ENCODE results near the gene ILF3. TPM values are rescaled to one million over a fixed set of nuclear protein-coding genes. Genes with fewer than 3 reads are reported as not detected.
A peak's percentile ranks its signal among the peaks of the same experiment; 100 is the strongest.
"Not testable (repeated sequence)": the region's sequence is repeated elsewhere in the genome, so short reads cannot be mapped to it uniquely, and the experiment has no call there.

ILF3 gene
- total RNA-seq, 1 donor from 2014 or later, result 509 TPM

DNA sequence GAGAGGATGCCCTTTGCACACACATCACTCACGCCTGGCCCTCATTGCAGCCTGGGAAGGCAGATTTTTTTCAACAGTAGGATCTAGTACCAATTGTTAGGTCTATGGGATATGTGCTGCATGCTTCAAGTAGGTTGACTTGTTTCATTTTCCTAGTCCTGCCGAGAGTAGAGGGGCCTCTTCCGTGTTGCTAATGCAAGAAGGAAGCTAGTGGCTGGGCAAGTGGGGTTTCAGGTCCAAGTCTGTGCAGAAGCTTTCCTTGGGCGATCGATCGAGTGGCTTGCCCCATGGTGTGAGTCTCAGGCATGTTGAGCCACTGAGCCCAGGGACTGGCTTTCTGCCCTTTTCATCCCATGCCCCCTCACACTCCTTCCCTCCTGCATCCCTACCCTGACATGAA lies 13.7 kb downstream of the ILF3 start:
- H3K27ac Mint-ChIP-seq, result no peak overlapping the region
- no peak overlapping the region for H3K4me3 Mint-ChIP-seq (ENCODE audit: low read depth)
- H3K27me3 Mint-ChIP-seq (ENCODE audit: low read depth), result no peaks in the 10 kb centered on the region
- H3K9me3 Mint-ChIP-seq, result no peaks in the 10 kb centered on the region
- peaks cover 48% of the 10 kb centered on the region for H3K36me3 Mint-ChIP-seq (ENCODE audit: low read depth)
- peaks cover 14% of the 10 kb centered on the region for H3K4me1 Mint-ChIP-seq (ENCODE audit: low read depth)
- intact Hi-C loops (cut with micrococcal nuclease), result no loop called here
- DNase-seq (ENCODE audit: low spot score), result no peak

GRCh38 chr19:10669246-10669645 lies 15.1 kb downstream of the ILF3 start:
- H3K4me3 Mint-ChIP-seq (ENCODE audit: low read depth), result no peak overlapping the region
- peaks cover 10% of the 10 kb centered on the region for H3K4me1 Mint-ChIP-seq (ENCODE audit: low read depth)
- no peak for DNase-seq (ENCODE audit: low spot score)
- H3K27ac Mint-ChIP-seq, result no peak overlapping the region
- H3K36me3 Mint-ChIP-seq (ENCODE audit: low read depth), result peaks cover 59% of the 10 kb centered on the region
- intact Hi-C loops (cut with micrococcal nuclease), result no loop called here
- H3K9me3 Mint-ChIP-seq, result no peaks in the 10 kb centered on the region
- H3K27me3 Mint-ChIP-seq (ENCODE audit: low read depth), result no peaks in the 10 kb centered on the region

DNA sequence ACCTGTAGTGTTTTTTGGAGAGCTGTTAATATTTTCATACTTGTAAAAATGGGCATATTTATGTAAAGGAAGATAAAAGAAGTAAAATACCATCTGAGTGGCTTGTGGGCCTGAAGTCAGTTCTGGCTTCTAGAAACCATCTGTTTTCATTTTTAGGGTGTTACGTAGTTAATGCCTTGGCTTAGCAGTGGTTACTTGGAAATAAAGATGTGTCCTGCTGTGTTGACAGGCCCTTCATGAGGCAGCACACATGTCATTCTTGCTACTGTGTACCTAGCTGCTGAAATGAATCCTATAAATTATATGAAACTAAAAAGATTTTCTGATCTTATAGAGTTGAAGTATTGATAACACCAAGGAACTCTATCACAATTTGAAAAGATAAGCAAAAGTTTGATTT lies 16.0 kb downstream of the ILF3 start:
- Mint-ChIP-seq H3K27ac (no peak overlapping the region), H3K9me3 (no peaks in the 10 kb centered on the region), H3K36me3 (ENCODE audit: low read depth) (peaks cover 63% of the 10 kb centered on the region), H3K4me1 (ENCODE audit: low read depth) (peaks cover 10% of the 10 kb centered on the region), H3K4me3 (ENCODE audit: low read depth) (no peak overlapping the region), H3K27me3 (ENCODE audit: low read depth) (no peaks in the 10 kb centered on the region)
- no peak for DNase-seq (ENCODE audit: low spot score)
- intact Hi-C loops (cut with micrococcal nuclease), result no loop called here

- no peak for DNase-seq (ENCODE audit: low spot score)
- Mint-ChIP-seq H3K9me3 (no peaks in the 10 kb centered on the region), H3K27me3 (ENCODE audit: low read depth) (no peaks in the 10 kb centered on the region), H3K27ac (no peak overlapping the region), H3K36me3 (ENCODE audit: low read depth) (peaks cover 70% of the 10 kb centered on the region), H3K4me1 (ENCODE audit: low read depth) (peaks cover 10% of the 10 kb centered on the region), H3K4me3 (ENCODE audit: low read depth) (no peak overlapping the region)
- intact Hi-C loops (cut with micrococcal nuclease), result no loop called here
These were observed 17.0 kb downstream of the ILF3 start for GRCh38 chr19:10670876-10671804.

- intact Hi-C loops (cut with micrococcal nuclease); H3K27me3 Mint-ChIP-seq (ENCODE audit: low read depth); H3K4me1 Mint-ChIP-seq (ENCODE audit: low read depth); DNase-seq (ENCODE audit: low spot score); H3K9me3 Mint-ChIP-seq; H3K27ac Mint-ChIP-seq; H3K4me3 Mint-ChIP-seq (ENCODE audit: low read depth): not testable (repeated sequence)
- H3K36me3 Mint-ChIP-seq (ENCODE audit: low read depth), result peaks cover 66% of the 10 kb centered on the region
These were observed 17.8 kb downstream of the ILF3 start for GRCh38 chr19:10671922-10672321.

- H3K4me1 Mint-ChIP-seq (ENCODE audit: low read depth); H3K27ac Mint-ChIP-seq; H3K27me3 Mint-ChIP-seq (ENCODE audit: low read depth); intact Hi-C loops (cut with micrococcal nuclease); H3K4me3 Mint-ChIP-seq (ENCODE audit: low read depth); H3K9me3 Mint-ChIP-seq; DNase-seq (ENCODE audit: low spot score): not testable (repeated sequence)
- H3K36me3 Mint-ChIP-seq (ENCODE audit: low read depth), result peaks cover 77% of the 10 kb centered on the region
These were observed 21.1 kb downstream of the ILF3 start for GRCh38 chr19:10675214-10675613.

DNA sequence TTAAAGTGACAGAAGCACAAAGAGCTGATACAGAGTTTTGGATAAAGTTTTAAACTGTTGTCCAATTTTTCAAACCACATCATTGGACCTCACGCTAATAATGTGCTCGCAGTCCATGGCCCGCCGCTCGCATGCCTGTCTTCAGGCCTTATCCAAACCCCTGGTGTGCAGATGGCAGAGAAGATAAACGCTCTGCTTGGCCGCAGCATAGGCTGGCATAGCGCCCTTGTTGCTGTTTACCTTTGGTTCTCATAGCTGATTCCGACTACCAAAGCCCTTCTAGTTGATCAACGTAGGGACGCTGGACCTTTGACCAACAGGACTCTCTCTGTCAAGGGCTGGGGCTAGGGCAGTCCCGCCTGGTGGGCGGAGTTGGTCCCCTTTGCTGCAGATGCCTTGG lies 23.6 kb downstream of the ILF3 start:
- intact Hi-C loops (cut with micrococcal nuclease), result no loop called here
- Mint-ChIP-seq H3K27ac (no peak overlapping the region), H3K9me3 (no peaks in the 10 kb centered on the region), H3K27me3 (ENCODE audit: low read depth) (no peaks in the 10 kb centered on the region), H3K4me3 (ENCODE audit: low read depth) (no peak overlapping the region), H3K36me3 (ENCODE audit: low read depth) (peaks cover 78% of the 10 kb centered on the region), H3K4me1 (ENCODE audit: low read depth) (no peaks in the 10 kb centered on the region)
- no peak for DNase-seq (ENCODE audit: low spot score)

DNA sequence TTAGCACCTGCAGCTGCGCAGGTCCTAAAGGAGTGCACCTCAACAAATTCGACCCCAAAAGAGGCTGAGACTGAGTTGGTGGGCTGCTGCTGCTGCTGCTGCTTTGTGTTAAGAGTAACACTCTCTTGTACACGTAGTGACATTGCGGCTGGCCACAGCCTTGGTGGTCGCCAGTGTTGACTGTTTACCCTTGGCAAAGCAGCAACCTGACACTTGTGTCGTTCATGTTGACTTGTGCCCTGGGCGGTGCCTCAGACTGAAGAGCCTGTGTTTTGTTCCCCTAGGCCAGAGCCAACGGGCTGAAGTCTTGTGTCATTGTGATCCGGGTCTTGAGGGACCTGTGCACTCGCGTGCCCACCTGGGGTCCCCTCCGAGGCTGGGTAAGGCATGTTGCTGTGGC lies 24.7 kb downstream of the ILF3 start:
- DNase-seq (ENCODE audit: low spot score), result no peak
- Mint-ChIP-seq H3K27me3 (ENCODE audit: low read depth) (no peaks in the 10 kb centered on the region), H3K4me3 (ENCODE audit: low read depth) (no peak overlapping the region), H3K36me3 (ENCODE audit: low read depth) (peaks cover 75% of the 10 kb centered on the region), H3K27ac (no peak overlapping the region), H3K4me1 (ENCODE audit: low read depth) (no peaks in the 10 kb centered on the region), H3K9me3 (no peaks in the 10 kb centered on the region)
- intact Hi-C loops (cut with micrococcal nuclease), result no loop called here

DNA sequence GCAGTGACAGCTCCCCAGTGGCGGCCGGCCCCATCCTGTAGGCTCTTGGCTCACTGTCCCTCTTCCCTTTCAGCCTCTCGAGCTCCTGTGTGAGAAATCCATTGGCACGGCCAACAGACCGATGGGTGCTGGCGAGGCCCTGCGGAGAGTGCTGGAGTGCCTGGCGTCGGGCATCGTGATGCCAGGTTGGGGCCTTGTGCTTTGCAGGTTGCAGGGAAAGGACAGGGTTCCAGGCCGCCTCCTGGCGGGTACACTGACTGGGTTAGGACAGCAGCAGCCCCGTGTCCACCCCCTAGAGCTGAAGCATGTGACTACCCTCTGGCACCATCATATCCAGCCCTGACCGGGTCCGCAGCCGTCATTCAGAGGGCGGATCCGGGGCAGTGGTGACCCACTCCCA lies 25.6 kb downstream of the ILF3 start:
- intact Hi-C loops (cut with micrococcal nuclease), result no loop called here
- no peaks in the 10 kb centered on the region for H3K4me1 Mint-ChIP-seq (ENCODE audit: low read depth)
- H3K36me3 Mint-ChIP-seq (ENCODE audit: low read depth), result peaks cover 78% of the 10 kb centered on the region
- no peak overlapping the region for H3K4me3 Mint-ChIP-seq (ENCODE audit: low read depth)
- H3K27ac Mint-ChIP-seq, result no peak overlapping the region
- no peaks in the 10 kb centered on the region for H3K9me3 Mint-ChIP-seq
- DNase-seq (ENCODE audit: low spot score), result no peak
- no peaks in the 10 kb centered on the region for H3K27me3 Mint-ChIP-seq (ENCODE audit: low read depth)

GRCh38 chr19:10680545-10681135 lies 26.5 kb downstream of the ILF3 start:
- intact Hi-C loops (cut with micrococcal nuclease), result no loop called here
- H3K27ac Mint-ChIP-seq, result no peak overlapping the region
- H3K27me3 Mint-ChIP-seq (ENCODE audit: low read depth), result no peaks in the 10 kb centered on the region
- no peaks in the 10 kb centered on the region for H3K9me3 Mint-ChIP-seq
- DNase-seq (ENCODE audit: low spot score), result no peak
- no peaks in the 10 kb centered on the region for H3K4me1 Mint-ChIP-seq (ENCODE audit: low read depth)
- H3K36me3 Mint-ChIP-seq (ENCODE audit: low read depth), result peaks cover 77% of the 10 kb centered on the region
- no peak overlapping the region for H3K4me3 Mint-ChIP-seq (ENCODE audit: low read depth)

GRCh38 chr19:10681658-10682057 lies 27.5 kb downstream of the ILF3 start:
- peak overlapping the region; percentile 26 for H3K27ac Mint-ChIP-seq
- H3K27me3 Mint-ChIP-seq (ENCODE audit: low read depth), result no peaks in the 10 kb centered on the region
- H3K9me3 Mint-ChIP-seq, result no peaks in the 10 kb centered on the region
- no peak for DNase-seq (ENCODE audit: low spot score)
- no peak overlapping the region for H3K4me3 Mint-ChIP-seq (ENCODE audit: low read depth)
- peaks cover 79% of the 10 kb centered on the region for H3K36me3 Mint-ChIP-seq (ENCODE audit: low read depth)
- intact Hi-C loops (cut with micrococcal nuclease), result no loop called here
- no peaks in the 10 kb centered on the region for H3K4me1 Mint-ChIP-seq (ENCODE audit: low read depth)

GRCh38 chr19:10682397-10683063 lies 28.4 kb downstream of the ILF3 start:
- Mint-ChIP-seq H3K36me3 (ENCODE audit: low read depth) (peaks cover 78% of the 10 kb centered on the region), H3K4me3 (ENCODE audit: low read depth) (no peak overlapping the region), H3K9me3 (no peaks in the 10 kb centered on the region), H3K27me3 (ENCODE audit: low read depth) (no peaks in the 10 kb centered on the region), H3K4me1 (ENCODE audit: low read depth) (no peaks in the 10 kb centered on the region), H3K27ac (no peak overlapping the region)
- DNase-seq (ENCODE audit: low spot score), result no peak
- intact Hi-C loops (cut with micrococcal nuclease), result no loop called here

DNA sequence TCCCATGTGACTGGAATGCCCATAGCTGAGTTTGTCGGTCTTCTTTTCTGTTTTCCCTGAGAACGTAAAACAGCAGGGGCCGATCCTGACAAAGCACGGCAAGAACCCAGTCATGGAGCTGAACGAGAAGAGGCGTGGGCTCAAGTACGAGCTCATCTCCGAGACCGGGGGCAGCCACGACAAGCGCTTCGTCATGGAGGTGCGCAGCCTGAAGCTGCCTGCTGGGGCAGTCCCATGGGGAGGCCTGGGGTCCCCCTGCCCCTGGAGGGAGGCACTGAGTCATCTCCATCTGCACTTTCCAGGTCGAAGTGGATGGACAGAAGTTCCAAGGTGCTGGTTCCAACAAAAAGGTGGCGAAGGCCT lies 28.9 kb downstream of the ILF3 start:
- H3K36me3 Mint-ChIP-seq (ENCODE audit: low read depth), result peaks cover 78% of the 10 kb centered on the region
- no peak overlapping the region for H3K27ac Mint-ChIP-seq

More for the DNA sequence above, 28.9 kb downstream of the ILF3 start:
- Mint-ChIP-seq H3K4me3 (ENCODE audit: low read depth) (no peak overlapping the region), H3K27me3 (ENCODE audit: low read depth) (no peaks in the 10 kb centered on the region), H3K9me3 (no peaks in the 10 kb centered on the region), H3K4me1 (ENCODE audit: low read depth) (no peaks in the 10 kb centered on the region)
- intact Hi-C loops (cut with micrococcal nuclease), result no loop called here
- DNase-seq (ENCODE audit: low spot score), result no peak

Data from activated T-helper 2 cell treated with anti-CD3 and anti-CD28 coated beads, Interferon-gamma antibody, Interleukin-2, Interleukin-4, amounts not matched to agents 10 μg/mL and 5 μg/mL and 100 μg/mL, durations not matched to agents 14 hours and 24 hours and 36 hours (primary cell).